Vagina (tissue), 2 donors: ENCODE data around the gene EFEMP1. TPM values are rescaled to one million over a fixed set of nuclear protein-coding genes. Genes with fewer than 3 reads are reported as not detected.
A peak's percentile ranks its signal among the peaks of the same experiment; 100 is the strongest.

Experiments
- DNase-seq, 2 donors: peaks; one replicate each; pipeline ENCODE4 v3.0.0-alpha.2; 2017; ENCODE audit errors: extremely low spot score in 2 of 2
- H3K27ac ChIP-seq: fragments of 200-600 bp; sonication (generic); one replicate; pipeline ENCODE4 v1.5.1; 2019
- H3K27me3 ChIP-seq: fragments of 200-600 bp; sonication (generic); one replicate; pipeline ENCODE4 v1.5.1; 2019
- H3K36me3 ChIP-seq, 2 donors: fragments of 200-600 bp; sonication (generic); one replicate each; pipeline ENCODE4 v1.5.1; 2017 to 2019
- H3K4me1 ChIP-seq: fragments of 200-600 bp; sonication (generic); one replicate; pipeline ENCODE4 v1.5.1; 2019
- H3K4me3 ChIP-seq, 2 donors: fragments of 200-600 bp; sonication (generic); 1 replicate in 1 of 2; 2 replicates in 1 of 2; pipeline ENCODE4 v1.5.1; 2016 to 2019
- H3K9me3 ChIP-seq: fragments of 200-600 bp; sonication (generic); one replicate; pipeline ENCODE4 v1.5.1; 2019
- CTCF ChIP-seq, 3 experiments: fragments of 450-650 bp in 2 of 3; fragments of 200-600 bp in 1 of 3; sonication (generic) in 1 of 3; IDR thresholded peaks; one replicate each; pipeline ENCODE4 v1.5.1; 2017 to 2019; ENCODE audit warnings: antibody characterized with exemption in 3 of 3, mild to moderate bottlenecking in 2 of 3, moderate library complexity in 2 of 3
- POLR2A ChIP-seq, 2 donors: fragments of 450-650 bp; IDR thresholded peaks; one replicate each; pipeline ENCODE4 v1.6.1; 2017; ENCODE audit warnings: antibody characterized with exemption in 2 of 2, mild to moderate bottlenecking in 2 of 2, moderate library complexity in 2 of 2
- POLR2AphosphoS5 ChIP-seq, 2 donors: sonication (generic); formaldehyde crosslinking; IDR thresholded peaks; one replicate each; pipeline ENCODE4 v1.9.0; 2017; ENCODE audit warnings: antibody characterized with exemption in 2 of 2, mild to moderate bottlenecking in 2 of 2, low read depth in 1 of 2; ENCODE audit not compliant: insufficient read depth in 1 of 2
- intact Hi-C: fragments of 100-400 bp; cut with DNase I; formaldehyde crosslinking; loops from one replicate; pipeline ENCODE4 v1.15.1; 2023
- total RNA-seq: library from RNA; depleted of rRNA; stranded (reverse); fragments of >200 nt; gene quantifications from one replicate; pipeline ENCODE4 v1.2.3, GENCODE V29; 2016

EFEMP1 gene
- total RNA-seq, 1 donor from 2014 or later = 235 TPM

GRCh38 chr2:55887351-55887750, 36.2 kb downstream of the EFEMP1 start:
- Histone ChIP-seq H3K36me3 (no peaks in the 10 kb centered on the region), H3K4me3 (no peak overlapping the region), H3K4me1 (peaks cover 45% of the 10 kb centered on the region), H3K9me3 (no peaks in the 10 kb centered on the region), H3K27me3 (no peaks in the 10 kb centered on the region), H3K27ac (peak overlapping the region; percentile 71)
- no peak for DNase-seq
- intact Hi-C loops = no loop called here
- no peak for TF ChIP-seq CTCF (IDR thresholded peaks at IDR 0.05)
- TF ChIP-seq POLR2A (IDR thresholded peaks at IDR 0.05) = no peak
- TF ChIP-seq POLR2AphosphoS5 (IDR thresholded peaks at IDR 0.05; ENCODE audit: insufficient read depth in 1 of 2, low read depth in 1 of 2) = no peak

GRCh38 chr2:55885944-55886281, 37.7 kb downstream of the EFEMP1 start:
- peaks cover 45% of the 10 kb centered on the region for H3K4me1 ChIP-seq
- intact Hi-C loops = no loop called here
- no peaks in the 10 kb centered on the region for H3K36me3 ChIP-seq
- no peak for DNase-seq
- TF ChIP-seq POLR2AphosphoS5 (IDR thresholded peaks at IDR 0.05; ENCODE audit: insufficient read depth in 1 of 2, low read depth in 1 of 2) = no peak
- no peak for TF ChIP-seq POLR2A (IDR thresholded peaks at IDR 0.05)
- no peak for TF ChIP-seq CTCF (IDR thresholded peaks at IDR 0.05)
- H3K27ac ChIP-seq = peak overlapping the region; percentile 71
- H3K9me3 ChIP-seq = no peaks in the 10 kb centered on the region
- no peaks in the 10 kb centered on the region for H3K27me3 ChIP-seq
- H3K4me3 ChIP-seq = no peak overlapping the region

GRCh38 chr2:55885127-55885943, 38.2 kb downstream of the EFEMP1 start:
- H3K9me3 ChIP-seq = no peaks in the 10 kb centered on the region
- intact Hi-C loops = no loop called here
- DNase-seq = no peak

GRCh38 chr2:55883829-55884228, 39.8 kb downstream of the EFEMP1 start:
- intact Hi-C loops = no loop called here
- no peak for DNase-seq

More at GRCh38 chr2:55885127-55885943, 38.2 kb downstream of the EFEMP1 start:
- no peak overlapping the region for H3K4me3 ChIP-seq
- H3K27me3 ChIP-seq = no peaks in the 10 kb centered on the region
- TF ChIP-seq POLR2A (IDR thresholded peaks at IDR 0.05) (no peak), CTCF (IDR thresholded peaks at IDR 0.05) (no peak), POLR2AphosphoS5 (IDR thresholded peaks at IDR 0.05; ENCODE audit: insufficient read depth in 1 of 2, low read depth in 1 of 2) (peak in 1 of 2 donors; percentile 83)
- peaks cover 45% of the 10 kb centered on the region for H3K4me1 ChIP-seq
- peak overlapping the region; percentile 71 for H3K27ac ChIP-seq
- peaks cover 0 to 3% of the 10 kb centered on the region in 2 donors for H3K36me3 ChIP-seq

More at GRCh38 chr2:55883829-55884228, 39.8 kb downstream of the EFEMP1 start:
- Histone ChIP-seq H3K4me3 (no peak overlapping the region), H3K36me3 (peaks cover 0 to 3% of the 10 kb centered on the region in 2 donors), H3K4me1 (peaks cover 45% of the 10 kb centered on the region), H3K27ac (no peak overlapping the region), H3K27me3 (no peaks in the 10 kb centered on the region), H3K9me3 (no peaks in the 10 kb centered on the region)
- TF ChIP-seq CTCF (IDR thresholded peaks at IDR 0.05) (no peak), POLR2AphosphoS5 (IDR thresholded peaks at IDR 0.05; ENCODE audit: insufficient read depth in 1 of 2, low read depth in 1 of 2) (no peak), POLR2A (IDR thresholded peaks at IDR 0.05) (no peak)
